KG1 (cell line): Measurements from ENCODE around the gene B4GALNT3.
"Not testable (repeated sequence)": the region's sequence is repeated elsewhere in the genome, so short reads cannot be mapped to it uniquely, and the experiment has no call there.

Source experiments
- DNase-seq: peaks from one replicate; lab custom pipeline; 2025; lab: John Stamatoyannopoulos, UW

The B4GALNT3 gene

DNA sequence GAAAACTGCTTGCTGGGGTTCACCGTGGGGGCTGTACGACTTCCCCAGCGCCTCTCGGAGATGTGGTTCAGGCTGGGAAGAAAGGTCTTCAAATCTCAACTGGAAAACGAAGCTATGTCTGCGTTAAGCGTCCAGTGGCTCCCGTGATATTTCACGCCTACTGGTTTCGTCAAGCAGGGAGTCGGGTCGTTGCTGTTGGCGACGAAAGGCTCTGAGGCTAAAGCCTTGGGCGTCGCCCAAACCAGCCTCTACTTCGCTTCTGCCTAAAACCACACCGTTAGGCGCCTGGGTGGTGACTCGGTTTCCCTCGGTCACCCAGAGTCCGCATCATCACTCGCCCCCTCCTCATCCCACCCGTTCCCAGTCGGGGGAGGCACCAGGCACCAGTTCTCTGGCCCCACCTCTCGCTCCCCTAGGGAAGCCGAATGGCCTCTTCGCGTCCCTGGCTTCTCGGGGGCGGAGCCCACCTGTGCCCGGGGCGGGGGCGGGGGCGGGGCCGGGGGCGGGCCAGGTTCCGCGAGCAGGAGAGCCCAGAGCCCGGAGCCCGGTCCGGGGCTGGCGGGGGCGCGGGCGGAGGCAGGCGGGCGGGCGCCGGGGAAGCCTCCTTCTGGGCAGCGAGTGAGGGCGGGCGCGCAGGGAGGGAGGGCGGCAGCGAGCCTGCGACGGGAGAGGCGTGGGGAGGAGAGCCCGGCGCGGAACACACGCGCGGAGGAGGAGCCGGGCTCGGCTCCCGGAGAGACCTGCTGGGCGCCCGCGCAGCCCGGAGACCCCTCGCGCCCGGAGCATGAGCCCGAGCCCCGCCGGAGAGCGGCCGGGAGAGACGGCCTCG is at the start of gene B4GALNT3:
B4GALNT3 (plus strand) TSS at position 510 of the 829 bp plus-strand sequence. CDS start 438 bp downstream, outside the sequence.
- no peak for DNase-seq

DNA sequence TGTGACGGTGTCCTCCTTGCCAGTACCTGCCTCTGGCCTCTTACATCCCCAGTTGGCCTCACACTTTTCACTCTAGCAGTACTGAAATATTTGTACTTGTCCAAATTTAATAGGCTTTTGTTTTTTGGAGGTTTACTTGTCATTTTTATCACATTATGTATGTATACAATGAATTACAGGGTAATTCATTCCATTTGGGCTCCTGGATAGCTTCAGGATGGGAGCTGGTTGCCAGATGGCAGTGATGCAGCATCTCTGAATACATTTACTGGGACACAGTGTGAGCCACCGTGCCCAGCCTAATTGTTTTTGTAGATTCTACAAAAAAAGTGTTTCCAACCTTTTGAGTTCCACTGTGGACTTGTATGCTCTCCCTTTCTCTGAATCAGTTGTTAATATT is 44.9 kb upstream of the B4GALNT3 start:
- DNase-seq = no peak

DNA sequence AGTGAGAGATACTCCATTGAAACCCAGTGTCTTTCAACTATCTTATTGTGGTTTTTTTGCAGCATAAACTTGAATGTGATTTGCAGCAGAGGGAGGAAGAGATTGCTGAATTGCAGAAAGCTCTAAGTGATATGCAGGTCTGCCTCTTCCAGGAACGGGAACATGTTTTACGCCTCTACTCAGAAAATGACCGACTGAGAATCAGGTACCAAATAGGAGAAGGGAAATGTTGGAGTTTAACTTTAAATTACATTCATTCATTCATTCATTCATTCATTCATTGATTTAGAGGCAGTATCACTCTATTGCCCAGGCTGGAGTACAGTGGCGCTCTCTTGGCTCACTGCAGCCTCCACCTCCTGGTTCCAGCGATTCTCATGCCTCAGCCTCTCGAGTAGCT is 41.3 kb upstream of the B4GALNT3 start:
- DNase-seq = no peak

DNA sequence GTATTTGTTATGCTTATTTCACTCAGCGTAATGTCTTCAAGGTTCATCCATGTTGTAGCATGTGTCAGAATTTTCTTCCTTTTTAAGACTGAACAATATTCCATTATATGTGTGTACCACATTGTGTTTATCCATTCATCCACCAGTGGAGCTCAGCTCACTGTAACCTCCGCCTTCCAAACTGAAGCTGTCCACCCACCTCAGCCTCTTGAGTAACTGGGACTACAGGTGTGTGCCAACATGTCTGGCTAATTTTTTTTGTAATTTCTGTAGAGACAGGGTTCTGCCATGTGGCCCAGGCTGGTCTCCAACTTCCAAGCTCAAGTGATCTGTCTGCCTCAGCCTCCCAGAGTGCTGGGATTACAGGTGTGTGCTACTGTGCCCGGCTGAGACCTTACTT is 37.2 kb upstream of the B4GALNT3 start:
- DNase-seq = no peak

DNA sequence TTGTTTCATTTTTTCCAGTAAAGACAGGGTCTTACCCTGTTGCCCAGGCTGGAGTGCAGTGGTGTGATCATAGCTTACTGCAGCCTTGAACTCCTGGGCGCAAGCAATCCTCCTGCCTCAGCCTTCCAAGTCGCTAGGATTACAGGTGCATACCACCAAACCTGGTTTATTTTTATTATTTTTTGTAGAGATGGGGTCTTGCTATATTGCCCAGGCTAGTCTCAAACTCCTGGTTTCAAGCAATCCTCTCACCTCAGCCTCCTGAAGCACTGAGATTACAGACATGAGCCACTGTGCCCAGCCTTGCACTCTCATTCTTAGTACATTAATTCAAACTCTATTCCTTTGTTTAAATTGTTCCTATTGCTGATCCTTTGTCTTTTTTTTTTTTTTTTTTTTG is 24.0 kb upstream of the B4GALNT3 start:
- not testable (repeated sequence) for DNase-seq

DNA sequence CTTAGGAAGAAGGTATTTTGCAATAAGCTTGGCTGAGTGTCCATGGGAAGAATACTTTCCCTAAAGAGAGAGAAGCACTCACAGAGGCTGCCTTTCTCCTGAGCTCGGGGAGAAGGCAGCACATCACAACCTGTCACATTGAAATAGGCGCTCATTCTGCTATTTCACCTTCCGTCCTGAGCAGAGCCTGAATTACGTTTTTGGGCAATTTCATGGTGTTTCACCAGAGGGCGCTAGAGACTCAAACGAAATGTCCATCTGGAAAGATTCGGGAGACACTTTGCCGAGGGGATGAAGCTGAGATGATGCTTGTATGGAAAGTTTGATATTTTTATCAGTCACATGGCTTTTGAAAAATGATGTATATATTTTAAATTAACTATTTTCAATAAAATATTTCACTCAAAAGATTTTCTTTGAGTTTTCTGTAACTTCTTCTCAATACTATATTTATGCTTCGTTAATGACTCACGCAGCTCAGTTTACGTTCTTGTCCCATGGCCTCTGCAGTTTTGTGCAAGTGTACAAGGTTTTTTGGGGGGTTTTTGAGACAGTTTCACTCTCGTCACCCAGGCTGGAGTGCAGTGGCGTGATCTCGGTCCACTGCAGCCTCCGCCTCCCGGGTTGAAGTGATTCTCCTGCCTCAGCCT is 17.4 kb upstream of the B4GALNT3 start:
- no peak for DNase-seq

DNA sequence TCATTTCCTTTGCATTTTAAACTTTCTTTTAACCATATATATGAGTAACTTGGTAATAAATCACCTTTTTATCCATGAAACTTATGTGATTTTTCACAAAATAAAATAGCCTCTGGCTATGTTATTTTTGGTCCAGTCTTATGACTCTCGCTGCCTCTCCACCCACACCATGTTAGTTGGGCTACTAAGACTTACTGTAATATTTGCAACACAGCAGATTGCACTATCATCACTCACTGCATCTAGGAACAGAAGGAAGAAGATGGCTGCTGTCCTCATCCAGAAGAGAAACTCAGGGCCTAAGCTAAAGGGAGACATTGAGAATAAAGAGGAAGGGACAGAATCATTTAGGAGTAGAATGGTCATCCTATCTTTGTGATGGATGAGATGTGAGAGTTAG is 12.6 kb upstream of the B4GALNT3 start:
- no peak for DNase-seq

DNA sequence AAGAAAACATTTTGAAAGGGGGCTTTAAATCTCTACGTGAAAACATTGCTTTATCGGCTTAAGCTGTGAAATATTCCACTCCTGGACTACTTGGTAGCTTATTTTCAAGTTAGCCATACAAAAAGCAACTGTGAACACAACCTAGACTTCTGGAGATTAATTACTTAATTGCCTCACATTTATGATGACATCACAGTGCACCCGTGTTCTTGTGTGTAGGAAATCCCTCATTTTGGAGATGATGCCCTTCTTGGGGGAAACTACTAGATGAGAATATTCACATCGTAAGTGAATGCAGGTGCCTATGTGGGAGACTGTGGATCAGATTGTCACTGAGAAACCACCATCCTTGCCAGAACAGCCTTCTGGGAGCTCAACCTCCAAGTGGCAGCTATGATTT is 10.5 kb upstream of the B4GALNT3 start:
- no peak for DNase-seq

DNA sequence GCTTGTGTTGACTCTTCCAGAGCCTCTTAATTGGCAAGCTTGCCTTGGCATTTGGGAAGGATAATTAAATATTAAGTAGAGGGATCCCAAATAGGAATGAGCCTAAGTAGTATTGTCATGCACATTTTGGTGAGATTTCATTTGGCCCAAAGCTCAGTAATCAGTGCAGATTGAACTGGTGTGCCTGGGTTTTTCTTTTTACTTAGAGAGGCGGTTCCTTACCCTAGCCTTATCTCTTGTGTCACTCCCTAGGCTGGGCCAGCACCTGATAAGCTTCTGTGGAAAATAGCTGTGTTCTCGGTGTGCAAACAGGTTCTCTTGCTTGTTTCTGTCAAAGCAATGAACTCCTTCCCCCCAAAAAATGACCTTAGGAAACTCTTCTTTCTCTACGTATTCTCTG is 9.3 kb upstream of the B4GALNT3 start:
- DNase-seq = no peak

DNA sequence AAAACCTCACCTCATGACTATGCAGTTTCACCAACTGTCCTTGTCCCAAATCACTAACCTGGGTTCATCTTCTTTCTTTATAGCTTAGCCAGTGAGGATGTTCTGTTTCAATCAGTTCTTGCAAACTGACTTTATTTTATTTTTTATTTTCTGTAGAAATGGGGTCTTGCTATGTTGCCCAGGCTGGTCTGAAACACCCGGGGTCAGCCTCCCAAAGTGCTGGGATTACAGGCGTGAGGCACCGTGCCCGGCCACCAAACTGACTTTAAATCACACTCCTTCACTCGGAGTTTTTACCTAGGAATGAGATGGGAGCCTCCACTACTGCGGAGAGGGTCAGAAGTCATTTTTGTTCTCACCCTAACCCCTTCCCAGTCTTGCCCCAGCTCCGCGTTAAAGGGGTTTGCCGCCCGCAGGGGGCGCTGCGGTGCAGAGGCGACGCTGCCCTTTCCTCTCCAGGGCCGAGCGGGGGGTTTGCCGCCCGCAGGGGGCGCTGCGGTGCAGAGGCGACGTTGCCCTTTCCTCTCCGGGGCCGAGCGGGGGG is 7.0 kb upstream of the B4GALNT3 start:
- no peak for DNase-seq

DNA sequence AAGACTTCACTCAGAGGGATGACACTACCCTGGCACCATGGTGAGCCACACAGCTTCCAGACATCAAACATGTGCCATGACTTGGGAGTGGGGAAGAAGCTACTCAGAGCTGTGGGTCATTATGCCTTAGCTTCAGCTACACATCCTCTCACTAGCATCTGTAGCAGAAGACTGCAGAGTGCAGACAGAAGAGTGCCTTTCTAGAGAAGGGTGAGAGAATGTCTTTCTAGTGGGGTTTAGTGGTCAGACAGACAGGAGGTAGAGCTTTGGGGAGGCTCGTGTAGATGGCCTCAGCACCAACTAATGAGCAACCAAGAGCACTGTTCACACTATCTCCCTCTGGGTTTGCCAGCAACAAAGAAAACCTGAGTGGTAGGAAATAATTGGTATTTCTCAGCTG is 4.9 kb upstream of the B4GALNT3 start:
- no peak for DNase-seq

DNA sequence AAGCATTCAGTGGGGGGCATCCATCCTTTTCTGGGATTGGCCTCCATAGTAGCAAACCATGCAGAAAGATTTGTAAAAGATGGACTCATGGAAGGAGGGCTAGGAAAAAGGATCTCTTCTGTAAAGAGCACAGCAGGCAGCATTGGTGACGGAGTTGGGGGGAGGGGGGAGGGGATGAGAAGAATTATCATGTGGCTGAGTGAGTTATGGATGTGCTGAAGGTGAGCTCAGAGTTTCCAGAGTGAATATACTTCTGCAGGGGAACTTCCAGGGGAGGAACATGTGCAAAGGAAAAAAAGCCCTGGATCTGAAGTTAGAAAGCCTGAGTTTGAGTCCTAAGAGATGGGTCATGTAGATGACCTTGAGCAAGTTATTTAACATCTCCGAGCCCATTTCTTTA is 3.9 kb upstream of the B4GALNT3 start:
- no peak for DNase-seq

DNA sequence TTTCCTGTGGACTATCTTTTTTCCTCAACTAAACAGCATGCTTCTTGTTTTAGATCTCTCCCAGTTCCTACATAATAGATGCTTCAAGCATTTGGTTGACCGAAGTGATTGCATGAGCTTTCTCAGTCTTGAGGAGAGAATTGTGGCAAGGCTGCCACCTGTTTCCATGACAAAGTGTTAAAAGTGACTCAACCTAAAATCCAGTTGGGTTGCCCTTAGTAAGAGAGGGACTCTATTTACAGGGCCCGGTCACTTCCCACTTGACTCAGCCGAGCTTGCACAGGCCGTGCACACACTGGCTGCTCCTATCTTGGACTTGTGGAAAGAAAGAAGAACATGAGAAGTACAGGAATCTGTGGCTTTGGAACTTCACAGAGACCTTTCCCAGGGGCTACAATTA is 2.1 kb upstream of the B4GALNT3 start:
- DNase-seq = no peak

DNA sequence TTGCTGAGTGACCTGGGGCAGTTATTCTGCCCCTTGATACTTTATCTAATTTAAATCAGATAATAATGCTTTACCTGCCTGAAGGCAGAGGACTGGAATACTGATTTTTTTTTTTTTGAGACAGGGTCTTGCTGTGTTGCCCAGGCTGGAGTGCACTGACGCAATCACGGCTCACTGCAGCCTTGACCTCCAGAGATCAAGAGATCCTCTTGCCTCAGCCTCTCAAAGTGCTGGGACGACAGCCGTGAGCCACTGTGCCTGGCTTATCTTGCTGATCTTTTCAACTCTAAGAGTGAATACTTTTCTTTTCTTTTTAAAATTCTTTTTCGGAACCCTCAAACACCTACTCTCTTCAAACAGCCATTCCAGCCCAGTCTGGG is 699 bp upstream of the B4GALNT3 start:
- DNase-seq = no peak

DNA sequence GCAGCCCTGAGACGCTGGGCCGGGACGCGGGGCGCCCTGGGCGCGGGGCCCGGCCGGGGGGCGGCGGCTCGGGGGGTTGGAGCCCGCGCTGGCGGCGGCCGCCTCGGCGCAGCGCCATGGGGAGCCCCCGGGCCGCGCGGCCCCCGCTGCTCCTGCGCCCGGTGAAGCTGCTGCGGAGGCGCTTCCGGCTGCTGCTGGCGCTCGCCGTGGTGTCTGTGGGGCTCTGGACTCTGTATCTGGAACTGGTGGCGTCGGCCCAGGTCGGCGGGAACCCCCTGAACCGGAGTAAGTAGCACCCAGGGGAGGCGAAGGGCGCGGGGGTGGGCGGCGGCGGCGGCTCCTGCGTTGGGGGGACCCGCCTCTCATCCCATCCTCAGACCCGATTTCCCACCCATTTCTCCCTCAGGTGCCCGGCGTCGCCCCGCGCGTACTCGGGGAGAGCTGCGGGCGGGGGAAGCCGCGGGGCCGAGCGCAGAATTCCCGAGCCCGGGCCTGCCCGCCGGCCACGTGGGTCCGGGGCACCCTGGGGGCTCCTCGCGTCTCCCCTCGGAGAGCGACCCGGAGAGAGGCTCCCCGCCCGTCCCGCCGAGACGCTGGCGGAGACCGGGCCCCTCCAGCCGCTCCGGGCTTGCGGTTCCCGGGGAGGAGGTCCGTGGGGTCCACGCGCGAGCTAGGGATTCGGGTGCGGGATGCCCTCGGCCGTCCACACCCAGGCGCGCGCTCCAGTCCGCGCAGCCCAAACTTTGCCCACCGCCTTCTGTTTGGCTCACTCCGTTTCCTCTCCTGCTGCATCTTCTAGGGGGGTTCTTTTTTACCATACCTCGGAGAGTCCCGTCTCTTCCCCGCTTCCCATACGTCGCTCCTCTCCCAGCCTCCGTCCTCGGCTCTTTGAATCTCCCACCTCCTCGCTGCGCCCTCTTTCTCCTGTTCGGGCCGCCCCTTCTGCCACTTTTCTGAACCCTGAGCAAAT is 807 bp downstream of the B4GALNT3 start:
- no peak for DNase-seq

DNA sequence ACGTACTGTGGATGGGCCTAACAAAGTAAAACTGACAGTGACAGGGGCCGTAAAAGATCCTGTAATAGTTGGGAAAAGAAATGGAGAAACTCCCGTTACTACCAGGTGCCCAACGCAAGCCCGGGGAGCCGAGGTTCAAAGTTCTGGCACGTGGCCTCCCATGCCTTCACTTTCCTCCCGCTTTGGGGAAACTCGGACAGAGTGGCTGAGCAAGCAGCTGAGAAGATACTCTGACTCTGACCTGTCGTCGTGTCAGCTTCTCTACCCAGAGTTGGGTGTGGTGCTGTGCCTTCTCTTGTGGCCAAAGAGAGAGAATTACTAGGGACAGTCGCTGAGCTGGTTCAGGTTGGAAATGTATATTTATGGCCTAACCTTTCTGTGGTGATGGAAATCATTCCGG is 1.7 kb downstream of the B4GALNT3 start:
- DNase-seq = no peak

DNA sequence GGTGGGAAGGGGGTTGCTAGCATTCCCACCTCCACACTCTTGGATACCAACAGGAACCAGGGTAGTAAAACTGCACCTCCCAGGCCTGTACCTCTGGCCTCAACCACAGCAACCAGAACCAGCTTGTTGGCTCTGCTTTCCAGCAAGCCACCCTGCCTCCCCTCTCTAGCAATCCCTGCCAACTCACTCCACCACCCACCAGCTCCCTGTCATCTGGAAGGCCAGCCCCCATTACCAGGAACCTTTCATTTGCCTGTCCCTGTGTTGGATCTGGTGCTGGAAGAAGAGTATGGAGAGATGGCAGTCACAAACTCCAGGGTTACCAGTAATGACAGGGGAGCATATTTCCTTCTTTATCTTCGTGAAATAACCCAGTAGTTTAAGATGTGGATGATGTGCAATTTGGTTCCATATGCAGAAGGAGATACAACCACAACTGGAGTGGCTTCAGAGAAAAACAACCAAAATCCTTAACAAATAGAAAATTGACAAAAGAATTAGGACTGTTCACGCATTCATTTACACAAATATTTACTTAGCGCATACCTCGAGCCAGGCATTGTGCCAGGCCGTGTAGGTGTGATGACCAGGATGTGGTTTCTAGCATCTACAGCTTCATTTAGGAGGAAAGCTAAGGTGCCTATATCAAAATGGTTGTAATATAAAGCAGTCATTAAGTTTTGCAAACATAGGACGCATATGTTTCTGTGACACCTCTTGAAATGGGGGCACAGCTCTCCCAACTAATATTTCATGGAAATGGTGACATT is 3.4 kb downstream of the B4GALNT3 start:
- DNase-seq = no peak

DNA sequence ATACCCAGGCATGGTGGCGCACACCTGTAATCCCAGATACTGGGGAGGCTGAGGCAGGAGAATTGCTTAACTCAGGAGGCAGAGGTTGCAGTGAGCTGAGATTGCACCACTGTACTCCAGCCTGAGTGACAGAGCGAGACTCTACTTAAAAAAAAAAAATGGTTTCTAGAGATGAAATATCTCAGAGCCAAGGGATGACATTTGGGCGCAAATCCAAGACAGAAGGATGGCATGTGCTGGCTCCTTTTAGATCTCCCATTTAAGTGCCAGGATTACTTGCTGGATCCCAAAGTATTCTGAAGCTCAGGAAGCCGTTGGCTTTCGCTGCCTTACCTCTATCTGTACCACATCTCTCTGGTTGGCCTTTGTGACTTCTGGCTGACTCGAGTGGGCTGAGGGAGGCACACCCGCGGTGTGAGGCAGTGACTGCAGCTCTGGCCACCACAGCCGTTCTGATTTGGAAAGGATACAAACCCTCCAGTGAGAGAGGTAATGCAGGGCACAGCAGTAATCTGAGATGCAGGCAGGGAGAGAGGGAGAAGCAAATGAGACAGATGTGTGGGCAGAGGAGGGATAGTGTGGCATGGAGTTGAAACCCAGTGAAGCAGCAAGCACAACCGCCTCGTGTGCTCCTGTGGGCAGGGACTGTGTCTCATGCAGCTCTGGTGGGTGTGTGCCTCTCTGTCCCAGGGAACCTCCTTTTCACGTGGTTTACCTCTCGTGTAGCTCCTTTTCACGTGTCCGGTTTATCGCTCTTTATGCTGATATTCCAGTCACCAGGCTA is 4.9 kb downstream of the B4GALNT3 start:
- DNase-seq = no peak

DNA sequence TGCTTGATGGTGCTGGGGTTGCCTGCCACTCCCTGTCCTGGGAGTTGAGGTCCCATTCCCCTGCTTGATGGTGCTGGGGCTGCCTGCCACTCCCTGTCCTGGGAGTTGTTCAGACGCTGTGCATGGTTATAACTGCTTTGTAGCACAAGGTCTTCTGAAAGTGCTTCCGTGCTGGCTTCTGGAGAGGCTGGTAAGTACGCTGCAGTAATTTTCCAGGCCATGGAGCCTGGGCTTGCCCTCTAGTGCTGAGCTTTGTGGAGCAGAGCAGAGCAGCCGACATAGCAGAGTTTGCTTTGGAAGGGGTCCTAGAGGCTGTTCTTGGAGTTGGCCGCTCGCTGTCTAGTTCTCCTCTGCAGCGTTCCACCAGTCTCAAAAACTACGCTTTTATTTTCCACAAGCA is 6.3 kb downstream of the B4GALNT3 start:
- no peak for DNase-seq

DNA sequence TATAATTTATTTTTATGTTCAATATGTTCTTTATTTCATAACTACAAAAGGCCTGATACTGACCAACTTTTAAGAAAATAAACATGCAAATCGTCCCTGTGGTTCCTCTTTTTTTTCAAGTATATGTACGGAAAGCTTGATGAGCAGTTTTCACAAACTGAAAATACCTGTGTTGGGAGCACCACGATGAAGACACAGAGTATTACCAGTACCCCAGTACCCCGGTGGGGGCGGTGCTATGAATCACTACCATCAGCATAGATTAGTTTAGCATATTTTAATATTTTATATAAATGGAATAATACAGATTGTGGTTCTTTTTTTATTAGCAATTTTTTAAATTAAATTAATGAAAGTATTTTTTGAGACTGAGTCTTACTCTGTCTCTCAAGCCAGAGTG is 7.0 kb downstream of the B4GALNT3 start:
- no peak for DNase-seq

DNA sequence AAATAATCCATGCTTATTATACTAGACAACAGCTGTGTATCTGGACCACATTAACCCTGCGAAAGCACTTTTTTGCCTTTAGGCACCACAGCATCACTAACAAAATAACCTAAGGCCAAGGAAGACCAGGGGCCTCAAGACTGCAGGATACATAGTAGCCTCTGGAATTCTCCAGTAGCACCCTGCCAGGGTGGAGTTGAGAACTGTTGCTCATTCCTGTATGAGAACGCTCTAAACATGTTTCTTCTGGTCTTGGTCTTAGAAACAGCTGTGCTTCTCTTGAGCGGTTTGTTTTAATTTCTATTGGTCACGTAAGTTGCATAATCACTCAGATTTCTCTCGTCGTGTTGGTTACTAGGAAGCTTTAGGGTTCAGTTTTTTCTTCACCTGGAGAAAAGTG is 7.9 kb downstream of the B4GALNT3 start:
- DNase-seq = no peak
